HCT116 (cell line): Measurements from ENCODE around the gene PPY.

Experiments used
- EZH2 ChIP-seq: fragments of 200-600 bp; sonication (generic); IDR thresholded peaks from 2 replicates; pipeline ENCODE4 v1.6.1; 2017; ENCODE audit warnings: antibody characterized with exemption, mixed run types
- EZH2phosphoT487 ChIP-seq: fragments of 200-600 bp; IDR thresholded peaks from 2 replicates; pipeline ENCODE4 v1.6.1; 2018; ENCODE audit warnings: antibody characterized with exemption, borderline replicate concordance
- MAX ChIP-seq: IDR thresholded peaks from 2 replicates; pipeline ENCODE4 v1.6.1; 2012
- POLR2A ChIP-seq: IDR thresholded peaks from 2 replicates; pipeline ENCODE4 v1.7.0; 2011; ENCODE audit warnings: borderline replicate concordance; ENCODE audit not compliant: insufficient read depth, insufficient read length; ENCODE audit errors: extremely low read depth
- POLR2AphosphoS5 ChIP-seq: IDR thresholded peaks from 2 replicates; pipeline ENCODE4 v1.6.1; 2011; ENCODE audit warnings: mild to moderate bottlenecking, low read depth, low read length, moderate library complexity
- ZNF274 ChIP-seq: fragments of 200-500 bp; sonication (Bioruptor generic); IDR thresholded peaks from 2 replicates; pipeline ENCODE4 v1.6.1; 2014; ENCODE audit warnings: mild to moderate bottlenecking, low read depth, low read length, inconsistent platforms
- TF ChIP-seq, protein P1 (sequence below), 3 experiments: fragments of 200-600 bp in 1 of 3; sonication (generic) in 1 of 3; IDR thresholded peaks in 2 of 3; conservative IDR thresholded peaks in 1 of 3; 2 replicates each; pipeline ENCODE4 v1.5.1; 2012 to 2017; ENCODE audit warnings: low read depth in 2 of 3, low read length in 2 of 3, antibody characterized with exemption in 1 of 3, borderline replicate concordance in 1 of 3, control low read depth in 1 of 3, mild to moderate bottlenecking in 1 of 3, mixed read lengths in 1 of 3, mixed run types in 1 of 3, moderate library complexity in 1 of 3; ENCODE audit not compliant: insufficient read depth in 1 of 3

DNA sequence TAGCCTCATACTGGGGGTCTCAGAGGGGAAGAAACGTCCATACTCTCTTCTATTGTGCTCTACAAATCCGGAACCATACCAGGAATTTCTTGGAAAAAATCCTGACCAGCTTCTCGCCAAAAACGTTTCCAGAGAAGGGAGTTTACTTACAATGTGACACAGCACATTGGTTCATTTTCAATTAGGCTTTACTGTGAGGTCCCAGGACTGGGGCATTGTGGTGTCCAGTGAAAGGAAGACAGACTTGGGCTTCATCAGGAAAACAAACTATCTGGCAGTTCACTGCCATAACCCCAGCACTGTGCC is 49.7 kb downstream of the PPY start:
- TF ChIP-seq ZNF274 (no peak), EZH2 (no peak), POLR2AphosphoS5 (no peak), MAX (no peak), EZH2phosphoT487 (no peak), POLR2A (no peak)
- TF ChIP-seq, protein P1, sequence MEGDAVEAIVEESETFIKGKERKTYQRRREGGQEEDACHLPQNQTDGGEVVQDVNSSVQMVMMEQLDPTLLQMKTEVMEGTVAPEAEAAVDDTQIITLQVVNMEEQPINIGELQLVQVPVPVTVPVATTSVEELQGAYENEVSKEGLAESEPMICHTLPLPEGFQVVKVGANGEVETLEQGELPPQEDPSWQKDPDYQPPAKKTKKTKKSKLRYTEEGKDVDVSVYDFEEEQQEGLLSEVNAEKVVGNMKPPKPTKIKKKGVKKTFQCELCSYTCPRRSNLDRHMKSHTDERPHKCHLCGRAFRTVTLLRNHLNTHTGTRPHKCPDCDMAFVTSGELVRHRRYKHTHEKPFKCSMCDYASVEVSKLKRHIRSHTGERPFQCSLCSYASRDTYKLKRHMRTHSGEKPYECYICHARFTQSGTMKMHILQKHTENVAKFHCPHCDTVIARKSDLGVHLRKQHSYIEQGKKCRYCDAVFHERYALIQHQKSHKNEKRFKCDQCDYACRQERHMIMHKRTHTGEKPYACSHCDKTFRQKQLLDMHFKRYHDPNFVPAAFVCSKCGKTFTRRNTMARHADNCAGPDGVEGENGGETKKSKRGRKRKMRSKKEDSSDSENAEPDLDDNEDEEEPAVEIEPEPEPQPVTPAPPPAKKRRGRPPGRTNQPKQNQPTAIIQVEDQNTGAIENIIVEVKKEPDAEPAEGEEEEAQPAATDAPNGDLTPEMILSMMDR (IDR thresholded peaks at IDR 0.05 in 2 of 3, conservative IDR thresholded peaks at IDR 0.05 in 1 of 3; ENCODE audit: borderline replicate concordance in 1 of 3, insufficient read depth in 1 of 3, low read depth in 2 of 3, low read length in 2 of 3) = no peak
